Measurements from ENCODE around the gene PNP.
"Not testable (repeated sequence)": the region's sequence is repeated elsewhere in the genome, so short reads cannot be mapped to it uniquely, and the experiment has no call there.

The PNP gene

GRCh38 chr14:20440465-20440864 lies 28.7 kb upstream of the PNP start:
- Mint-ChIP-seq H3K9me3 (no peaks in the 10 kb centered on the region), H3K27ac (peak overlapping the region; percentile 81), H3K36me3 (ENCODE audit: low read depth) (peaks cover 8% of the 10 kb centered on the region), H3K27me3 (no peaks in the 10 kb centered on the region), H3K4me3 (peak overlapping the region; percentile 36), H3K4me1 (ENCODE audit: low read depth) (peaks cover 32% of the 10 kb centered on the region)

- Mint-ChIP-seq H3K4me1 (ENCODE audit: low read depth) (peaks cover 32% of the 10 kb centered on the region), H3K9me3 (no peaks in the 10 kb centered on the region), H3K27ac (peak overlapping the region; percentile 81), H3K36me3 (ENCODE audit: low read depth) (peaks cover 8% of the 10 kb centered on the region), H3K27me3 (no peaks in the 10 kb centered on the region), H3K4me3 (peak overlapping the region; percentile 36)
These were observed 28.3 kb upstream of the PNP start for GRCh38 chr14:20440882-20441281.

GRCh38 chr14:20441461-20441860 lies 27.7 kb upstream of the PNP start:
- Mint-ChIP-seq H3K27ac (no peak overlapping the region), H3K36me3 (ENCODE audit: low read depth) (peaks cover 8% of the 10 kb centered on the region)

GRCh38 chr14:20443650-20444049 lies 25.6 kb upstream of the PNP start:
- H3K4me1 Mint-ChIP-seq (ENCODE audit: low read depth) = peaks cover 26% of the 10 kb centered on the region
- not testable (repeated sequence) for H3K27ac Mint-ChIP-seq, H3K4me3 Mint-ChIP-seq, H3K9me3 Mint-ChIP-seq, H3K27me3 Mint-ChIP-seq
- peaks cover 30% of the 10 kb centered on the region for H3K36me3 Mint-ChIP-seq (ENCODE audit: low read depth)

More at GRCh38 chr14:20441461-20441860, 27.7 kb upstream of the PNP start:
- no peak overlapping the region for H3K4me3 Mint-ChIP-seq
- H3K4me1 Mint-ChIP-seq (ENCODE audit: low read depth) = peaks cover 32% of the 10 kb centered on the region
- H3K9me3 Mint-ChIP-seq = no peaks in the 10 kb centered on the region
- no peaks in the 10 kb centered on the region for H3K27me3 Mint-ChIP-seq

DNA sequence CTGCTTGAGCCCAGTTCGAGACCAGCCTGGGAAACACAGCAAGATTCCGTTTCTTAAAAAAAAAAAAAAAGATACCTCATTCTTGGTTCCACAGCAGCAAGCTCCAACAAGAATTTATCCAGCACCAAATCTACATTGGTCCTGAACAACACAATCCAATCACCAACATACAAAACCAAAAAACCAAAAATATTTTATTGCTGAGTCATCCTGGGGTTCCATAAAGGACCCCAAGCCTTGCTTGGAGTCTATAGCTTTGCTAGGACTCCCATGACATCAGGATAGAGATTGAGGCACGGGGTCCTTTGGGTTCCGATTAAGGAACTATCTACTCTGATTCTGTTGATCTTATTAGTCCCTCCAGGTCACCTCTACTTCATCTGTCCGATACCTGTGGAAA lies 22.3 kb upstream of the PNP start:
- Mint-ChIP-seq H3K4me1 (ENCODE audit: low read depth) (peaks cover 5% of the 10 kb centered on the region), H3K36me3 (ENCODE audit: low read depth) (peaks cover 55% of the 10 kb centered on the region), H3K9me3 (no peaks in the 10 kb centered on the region), H3K27ac (peak overlapping the region; percentile 42), H3K27me3 (no peaks in the 10 kb centered on the region), H3K4me3 (no peak overlapping the region)

GRCh38 chr14:20452831-20453230 lies 16.4 kb upstream of the PNP start:
- Mint-ChIP-seq H3K4me1 (ENCODE audit: low read depth) (peaks cover 14% of the 10 kb centered on the region), H3K4me3 (peak overlapping the region; percentile 59), H3K36me3 (ENCODE audit: low read depth) (peaks cover 44% of the 10 kb centered on the region)
- not testable (repeated sequence) for H3K27ac Mint-ChIP-seq, H3K27me3 Mint-ChIP-seq, H3K9me3 Mint-ChIP-seq

- H3K4me1 Mint-ChIP-seq (ENCODE audit: low read depth) = peaks cover 28% of the 10 kb centered on the region
- H3K36me3 Mint-ChIP-seq (ENCODE audit: low read depth) = peaks cover 38% of the 10 kb centered on the region
- H3K27ac Mint-ChIP-seq = peak within 1 kb of the TSS; percentile 18
- no peaks in the 10 kb centered on the region for H3K9me3 Mint-ChIP-seq
- H3K4me3 Mint-ChIP-seq = no peak within 1 kb of the TSS
- no peaks in the 10 kb centered on the region for H3K27me3 Mint-ChIP-seq
These were observed 14.5 kb upstream of the PNP start, which contains the start of the genes APEX1 and OSGEP for GRCh38 chr14:20454516-20455354. TSS of gene APEX1 (plus strand) at chr14:20455226. CDS start at chr14:20455646, 420 bp downstream. TSS of gene OSGEP (minus strand) at chr14:20454812. CDS start at chr14:20454683, 129 bp downstream.

DNA sequence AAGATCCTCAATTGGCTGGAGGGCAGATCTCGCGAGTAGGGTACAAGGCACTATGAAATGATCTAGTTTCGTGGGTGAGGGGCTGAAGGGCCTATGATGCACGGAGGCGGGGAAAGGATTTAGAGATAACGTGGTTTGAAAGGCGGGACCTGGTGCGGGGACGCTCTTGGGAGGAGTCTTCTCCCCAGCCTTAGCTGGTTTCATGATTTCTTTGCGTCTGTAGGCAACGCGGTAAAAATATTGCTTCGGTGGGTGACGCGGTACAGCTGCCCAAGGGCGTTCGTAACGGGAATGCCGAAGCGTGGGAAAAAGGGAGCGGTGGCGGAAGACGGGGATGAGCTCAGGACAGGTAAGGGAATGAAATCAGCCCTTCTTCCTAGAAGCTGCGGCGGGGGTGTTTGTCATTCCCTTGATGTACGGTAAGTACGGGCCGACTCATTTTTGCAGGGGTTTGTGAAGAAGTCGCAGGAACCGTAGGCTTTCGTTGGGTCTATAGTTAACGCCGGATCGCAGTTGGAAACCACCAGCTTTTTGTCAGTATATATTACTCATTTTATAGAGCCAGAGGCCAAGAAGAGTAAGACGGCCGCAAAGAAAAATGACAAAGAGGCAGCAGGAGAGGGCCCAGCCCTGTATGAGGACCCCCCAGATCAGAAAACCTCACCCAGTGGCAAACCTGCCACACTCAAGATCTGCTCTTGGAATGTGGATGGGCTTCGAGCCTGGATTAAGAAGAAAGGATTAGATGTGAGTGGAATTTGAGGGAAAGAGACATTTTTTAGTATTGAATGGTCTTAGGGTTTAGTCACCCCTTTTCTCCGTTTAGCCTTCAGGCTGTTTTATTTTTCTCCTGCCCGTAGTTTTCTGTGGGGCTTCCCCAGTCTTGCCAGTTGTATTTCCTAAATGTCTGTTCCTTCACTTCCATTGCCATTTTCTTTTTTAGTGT lies 13.6 kb upstream of the PNP start:
- H3K27me3 Mint-ChIP-seq = no peaks in the 10 kb centered on the region
- no peak overlapping the region for H3K4me3 Mint-ChIP-seq
- peaks cover 37% of the 10 kb centered on the region for H3K4me1 Mint-ChIP-seq (ENCODE audit: low read depth)
- H3K36me3 Mint-ChIP-seq (ENCODE audit: low read depth) = peaks cover 41% of the 10 kb centered on the region
- H3K27ac Mint-ChIP-seq = no peak overlapping the region
- no peaks in the 10 kb centered on the region for H3K9me3 Mint-ChIP-seq

DNA sequence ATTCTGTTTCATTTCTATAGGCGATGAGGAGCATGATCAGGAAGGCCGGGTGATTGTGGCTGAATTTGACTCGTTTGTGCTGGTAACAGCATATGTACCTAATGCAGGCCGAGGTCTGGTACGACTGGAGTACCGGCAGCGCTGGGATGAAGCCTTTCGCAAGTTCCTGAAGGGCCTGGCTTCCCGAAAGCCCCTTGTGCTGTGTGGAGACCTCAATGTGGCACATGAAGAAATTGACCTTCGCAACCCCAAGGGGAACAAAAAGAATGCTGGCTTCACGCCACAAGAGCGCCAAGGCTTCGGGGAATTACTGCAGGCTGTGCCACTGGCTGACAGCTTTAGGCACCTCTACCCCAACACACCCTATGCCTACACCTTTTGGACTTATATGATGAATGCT lies 12.2 kb upstream of the PNP start:
- Mint-ChIP-seq H3K9me3 (no peaks in the 10 kb centered on the region), H3K4me1 (ENCODE audit: low read depth) (peaks cover 42% of the 10 kb centered on the region), H3K27ac (no peak overlapping the region), H3K4me3 (no peak overlapping the region), H3K36me3 (ENCODE audit: low read depth) (peaks cover 38% of the 10 kb centered on the region), H3K27me3 (no peaks in the 10 kb centered on the region)

DNA sequence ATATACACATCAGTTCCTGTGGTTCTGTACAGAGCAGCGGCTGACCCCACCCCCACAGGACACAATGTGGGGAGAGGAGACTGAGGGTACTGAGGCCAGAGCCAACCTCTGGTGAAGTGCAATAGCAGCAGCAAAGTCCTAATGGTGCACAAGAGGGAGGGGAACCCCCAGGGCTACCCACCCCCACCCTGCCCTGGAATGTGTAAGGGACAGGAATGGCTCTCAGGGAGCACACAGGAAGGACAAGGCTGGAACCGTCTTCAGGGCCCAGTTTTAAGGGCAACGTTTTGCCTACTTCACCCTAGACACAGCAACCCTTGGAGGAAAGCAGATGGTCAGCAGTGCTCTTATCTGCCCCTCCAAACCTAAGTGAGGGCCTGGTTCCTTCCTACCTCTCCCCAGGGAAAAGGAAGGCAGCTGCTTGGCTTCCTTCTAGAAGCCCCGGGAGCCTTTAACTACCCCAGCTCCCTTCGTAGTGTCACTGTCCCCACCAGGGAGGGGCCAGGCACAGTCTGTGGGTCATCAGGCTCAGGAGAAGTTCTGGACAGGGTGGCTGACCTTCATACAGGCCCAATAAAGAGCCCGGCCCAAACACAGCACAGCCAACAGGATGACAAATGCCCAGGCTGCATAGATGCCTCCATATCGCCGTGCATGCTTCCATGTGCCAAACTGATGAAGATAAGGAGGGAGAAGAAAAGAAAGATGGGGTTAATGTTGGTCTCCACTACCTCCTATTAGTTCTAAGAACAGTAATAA lies 11.0 kb upstream of the PNP start:
- H3K4me1 Mint-ChIP-seq (ENCODE audit: low read depth) = peaks cover 38% of the 10 kb centered on the region
- H3K27me3 Mint-ChIP-seq = no peaks in the 10 kb centered on the region
- H3K9me3 Mint-ChIP-seq = no peaks in the 10 kb centered on the region
- peaks cover 28% of the 10 kb centered on the region for H3K36me3 Mint-ChIP-seq (ENCODE audit: low read depth)
- no peak overlapping the region for H3K4me3 Mint-ChIP-seq
- peak overlapping the region; percentile 70 for H3K27ac Mint-ChIP-seq

- H3K9me3 Mint-ChIP-seq = no peaks in the 10 kb centered on the region
- peaks cover 43% of the 10 kb centered on the region for H3K4me1 Mint-ChIP-seq (ENCODE audit: low read depth)
- peaks cover 28% of the 10 kb centered on the region for H3K36me3 Mint-ChIP-seq (ENCODE audit: low read depth)
- H3K4me3 Mint-ChIP-seq = peak overlapping the region; percentile 94
- H3K27me3 Mint-ChIP-seq = no peaks in the 10 kb centered on the region
- peak overlapping the region; percentile 93 for H3K27ac Mint-ChIP-seq
These were observed 8.6 kb upstream of the PNP start for GRCh38 chr14:20460458-20461224.

DNA sequence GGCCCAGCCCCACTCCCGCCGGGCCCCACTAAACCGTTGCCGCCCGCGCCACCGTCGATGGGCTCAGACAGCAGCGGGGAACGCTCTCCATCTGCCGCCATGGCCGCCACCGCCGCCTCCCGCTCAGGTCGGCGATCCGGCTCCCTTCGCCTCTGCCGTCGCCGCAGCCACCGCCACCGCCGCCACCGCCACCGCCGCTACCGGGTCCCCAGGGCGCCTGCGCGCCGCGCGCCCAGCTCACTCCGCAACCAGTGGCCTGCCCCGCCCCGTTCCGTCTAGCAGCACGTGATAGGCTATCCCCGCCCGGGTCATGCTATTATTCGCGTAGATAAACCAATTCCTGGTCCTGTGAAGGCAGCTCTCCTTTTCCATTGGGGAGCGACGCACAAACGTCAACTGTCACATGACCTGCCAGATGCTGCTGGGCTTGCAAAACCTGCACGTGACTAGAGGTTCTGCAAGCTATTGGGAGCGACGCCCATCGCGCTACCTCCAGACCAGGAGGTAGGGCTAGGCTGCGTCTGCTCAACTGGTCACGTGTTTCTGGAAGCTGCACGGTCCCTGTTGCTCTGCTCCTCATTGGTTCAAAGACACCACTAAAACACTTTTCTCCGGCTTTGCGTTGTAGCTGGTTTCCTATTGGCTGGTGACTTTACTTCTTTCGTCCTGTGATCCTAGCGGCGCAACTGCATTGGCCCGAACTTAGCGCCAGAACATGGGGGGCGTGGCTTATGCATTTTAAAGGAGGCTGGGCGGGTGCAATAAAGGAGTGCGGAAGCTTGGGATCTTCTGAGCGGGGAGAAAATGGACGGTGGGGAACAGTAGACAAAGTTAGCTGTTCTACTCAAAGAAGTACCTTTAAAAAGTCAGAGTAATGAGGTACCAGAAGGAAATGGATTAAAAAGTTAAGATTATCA lies 7.7 kb upstream of the PNP start, which contains the start of gene PIP4P1:
PIP4P1 (minus strand) TSS at position 210 of the 917 bp plus-strand sequence; CDS start at position 101, 109 bp downstream.
- Mint-ChIP-seq H3K36me3 (ENCODE audit: low read depth) (peaks cover 28% of the 10 kb centered on the region), H3K4me3 (peak within 1 kb of the TSS; percentile 94), H3K4me1 (ENCODE audit: low read depth) (peaks cover 43% of the 10 kb centered on the region), H3K27me3 (no peaks in the 10 kb centered on the region), H3K27ac (peak within 1 kb of the TSS; percentile 93), H3K9me3 (no peaks in the 10 kb centered on the region)

- H3K27me3 Mint-ChIP-seq = no peaks in the 10 kb centered on the region
- peaks cover 42% of the 10 kb centered on the region for H3K4me1 Mint-ChIP-seq (ENCODE audit: low read depth)
- no peaks in the 10 kb centered on the region for H3K9me3 Mint-ChIP-seq
- H3K27ac Mint-ChIP-seq = peak overlapping the region; percentile 94
- peak overlapping the region; percentile 92 for H3K4me3 Mint-ChIP-seq
- peaks cover 41% of the 10 kb centered on the region for H3K36me3 Mint-ChIP-seq (ENCODE audit: low read depth)
These were observed 403 bp upstream of the PNP start for GRCh38 chr14:20468764-20469241.

All from stimulated activated naive CD8-positive, alpha-beta T cell treated with anti-CD3 and anti-CD28 coated beads, Interleukin-15, Interleukin-2, amounts not matched to agents 100 ng/mL and 50 ng/mL, for 24 hours (primary cell).